K562 (cell line): ENCODE data around the gene YJEFN3. TPM values are rescaled to one million over a fixed set of nuclear protein-coding genes. Genes with fewer than 3 reads are reported as not detected.

Experiments
- ATF6 ChIP-seq: sonication (generic); formaldehyde crosslinking; IDR thresholded peaks from 2 replicates; pipeline ENCODE4 v1.4.0; 2020; ENCODE audit warnings: mild to moderate bottlenecking, missing genetic modification reagents
- CHD2 ChIP-seq: IDR thresholded peaks from 2 replicates; pipeline ENCODE4 v1.6.1; 2011; ENCODE audit warnings: low read depth, low read length
- CHD4 ChIP-seq: fragments of 200-600 bp; sonication (generic); IDR thresholded peaks from 3 replicates; pipeline ENCODE4 v1.6.1; 2012; ENCODE audit warnings: low read depth, mild to moderate bottlenecking, mixed read lengths, low read length, inconsistent platforms; ENCODE audit not compliant: insufficient read depth, insufficient replicate concordance, poor library complexity, severe bottlenecking
- COPS2 ChIP-seq: fragments of 450-650 bp; conservative IDR thresholded peaks from 2 replicates; pipeline ENCODE4 v1.6.1; 2016; ENCODE audit warnings: mild to moderate bottlenecking, moderate library complexity
- E2F4 ChIP-seq: sonication (generic); formaldehyde crosslinking; IDR thresholded peaks from 2 replicates; pipeline ENCODE4 v1.8.0; 2022; ENCODE audit warnings: mild to moderate bottlenecking, low read depth, missing genetic modification reagents
- ERF ChIP-seq: fragments of 450-650 bp; formaldehyde crosslinking; IDR thresholded peaks from 2 replicates; pipeline ENCODE4 v1.4.0; 2020; ENCODE audit warnings: mild to moderate bottlenecking, mixed read lengths
- FOXK1 ChIP-seq: sonication (generic); formaldehyde crosslinking; IDR thresholded peaks from 2 replicates; pipeline ENCODE4 v1.8.0; 2022; ENCODE audit warnings: missing genetic modification reagents, mild to moderate bottlenecking, borderline replicate concordance
- MITF ChIP-seq: IDR thresholded peaks from 2 replicates; pipeline ENCODE4 v1.6.1; 2014; ENCODE audit warnings: antibody characterized with exemption
- MTA2 ChIP-seq: fragments of 450-650 bp; IDR thresholded peaks from 2 replicates; pipeline ENCODE4 v1.6.1; 2016; ENCODE audit warnings: low read depth
- NFYB ChIP-seq: IDR thresholded peaks from 2 replicates; pipeline ENCODE4 v1.6.1; 2011; ENCODE audit warnings: mild to moderate bottlenecking, moderate library complexity; ENCODE audit not compliant: insufficient read length; ENCODE audit errors: extremely low read depth
- PCBP1 ChIP-seq: fragments of 200-400 bp; formaldehyde crosslinking; IDR thresholded peaks from 2 replicates; pipeline ENCODE4 v1.6.1; 2018; ENCODE audit warnings: mild to moderate bottlenecking, low read depth, low read length; ENCODE audit not compliant: poor library complexity, severe bottlenecking
- PHF21A ChIP-seq: fragments of 450-650 bp; IDR thresholded peaks from 2 replicates; pipeline ENCODE4 v1.6.1; 2017; ENCODE audit warnings: low read depth, borderline replicate concordance
- PHTF2 ChIP-seq: fragments of 250-450 bp; sonication (Bioruptor Pico); IDR thresholded peaks from 2 replicates; pipeline ENCODE4 v1.5.0; 2021; ENCODE audit warnings: mild to moderate bottlenecking
- RFX1 ChIP-seq: fragments of 450-650 bp; IDR thresholded peaks from 2 replicates; pipeline ENCODE4 v1.6.1; 2016; ENCODE audit warnings: mild to moderate bottlenecking, moderate library complexity
- RFX7 ChIP-seq: fragments of 250-450 bp; sonication (Bioruptor Pico); IDR thresholded peaks from 2 replicates; pipeline ENCODE4 v1.5.1; 2021; ENCODE audit warnings: mild to moderate bottlenecking
- SFPQ ChIP-seq: fragments of 200-400 bp; formaldehyde crosslinking; IDR thresholded peaks from 2 replicates; pipeline ENCODE4 v1.6.1; 2017; ENCODE audit warnings: mild to moderate bottlenecking, low read depth, low read length, moderate library complexity
- SIX5 ChIP-seq, 2 experiments: IDR thresholded peaks; 2 replicates each; pipeline ENCODE4 v1.6.1; 2011; ENCODE audit warnings: low read length in 2 of 2, borderline replicate concordance in 1 of 2, low read depth in 1 of 2, mild to moderate bottlenecking in 1 of 2, moderate library complexity in 1 of 2; ENCODE audit not compliant: insufficient read depth in 1 of 2
- SMARCB1 ChIP-seq: IDR thresholded peaks from 2 replicates; pipeline ENCODE4 v1.6.1; 2011; ENCODE audit warnings: improper control_type of control experiment, low read depth; ENCODE audit not compliant: insufficient read length
- SOX6 ChIP-seq: fragments of 450-650 bp; IDR thresholded peaks from 2 replicates; pipeline ENCODE4 v1.6.1; 2014; ENCODE audit warnings: mild to moderate bottlenecking
- XRCC4 ChIP-seq: IDR thresholded peaks from one replicate; pipeline ENCODE4 v1.6.1; 2011; ENCODE audit not compliant: insufficient read depth, insufficient read length; ENCODE audit errors: extremely low read depth
- ZNF41 ChIP-seq: fragments of 250-450 bp; sonication (Bioruptor Pico); conservative IDR thresholded peaks from 2 replicates; pipeline ENCODE4 v1.4.0; 2020; ENCODE audit warnings: mild to moderate bottlenecking
- polyA plus RNA-seq, 8 experiments: library from polyadenylated mRNA; depleted of rRNA in 4 of 8; stranded (reverse) in 5 of 8; unstranded in 3 of 8; fragments of >200 nt; fragmentation: Nextera tagmentation in 2 of 8; fragmentation: Illumina TruSeq in 1 of 8; extraction: Ambion mirVana in 2 of 8; extraction: Trizol in 1 of 8; gene quantifications; 2 replicates each; pipeline versions ENCODE4 v1.2.1 to v1.2.3, GENCODE V29; 2011 to 2014; ENCODE audit warnings: inconsistent platforms in 1 of 8, missing spikeins in 1 of 8
- total RNA-seq, 7 experiments: library from RNA; depleted of rRNA in 6 of 7; stranded (reverse); fragments of >200 nt in 6 of 7; fragmentation: Illumina TruSeq in 2 of 7; extraction: Trizol in 2 of 7; gene quantifications; 2 replicates each; pipeline versions ENCODE4 v1.2.1 to v1.2.3, GENCODE V29; 2011 to 2021; ENCODE audit warnings: low replicate concordance in 1 of 7

The YJEFN3 gene
- total and polyA plus RNA-seq, 9 of the 15 experiments (the other 6 are each of a cell fraction or from before 2014, with no cell fraction given), result 0.04 to 5.8 (median 1.3) TPM; not detected in 1

- TF ChIP-seq SFPQ (no peak), PCBP1 (no peak), PHF21A (no peak), SIX5 (IDR thresholded peaks at IDR 0.05; ENCODE audit: borderline replicate concordance in 1 of 2, insufficient read depth in 1 of 2, low read depth in 1 of 2, low read length in 2 of 2) (peak; percentile 67 to 81), CHD4 (no peak), E2F4 (no peak), CHD2 (no peak), NFYB (no peak), RFX1 (no peak), MITF (no peak), ERF (CRISPR knock-in tag) (no peak), ATF6 (peak; percentile 90), MTA2 (no peak), SOX6 (peak; percentile 37; the same call in 1 of the 2 replicates), RFX7 (no peak), PHTF2 (CRISPR knock-in tag) (no peak), SMARCB1 (no peak), XRCC4 (peak; percentile 8), ZNF41 (CRISPR knock-in tag) (no peak), COPS2 (no peak), FOXK1 (CRISPR knock-in tag) (0 out of 2 replicates have a peak, but pooled peaks have one; percentile 16)
Observed at GRCh38 chr19:19515642-19516519, 12.8 kb upstream of the YJEFN3 start, which contains the start of gene NDUFA13 (continued).
